ENCODE data around the gene DOC2B.
"Not testable (repeated sequence)": the region's sequence is repeated elsewhere in the genome, so short reads cannot be mapped to it uniquely, and the experiment has no call there.

The DOC2B gene

DNA sequence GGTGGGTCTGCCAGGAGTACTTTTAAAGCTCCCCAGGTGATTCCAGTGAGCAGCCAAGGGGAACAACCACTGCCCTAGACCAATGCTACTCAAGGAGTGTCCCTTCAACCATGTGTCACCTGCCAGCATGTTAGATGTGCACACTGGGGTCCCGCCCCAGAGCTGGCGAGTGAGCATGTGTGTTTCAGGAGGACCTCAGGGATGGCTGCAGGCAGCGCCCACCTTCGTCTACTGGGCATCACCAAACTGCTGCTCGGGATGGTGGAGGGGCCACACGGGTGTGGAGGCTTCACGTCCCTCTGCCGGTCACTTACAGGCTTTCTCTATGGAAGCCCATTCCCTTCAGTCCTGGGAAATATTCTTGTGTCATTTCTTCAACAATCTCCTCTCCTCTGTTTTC lies 29.0 kb upstream of the DOC2B start:
- no peak for DNase-seq (ENCODE audit: low read depth)

DNA sequence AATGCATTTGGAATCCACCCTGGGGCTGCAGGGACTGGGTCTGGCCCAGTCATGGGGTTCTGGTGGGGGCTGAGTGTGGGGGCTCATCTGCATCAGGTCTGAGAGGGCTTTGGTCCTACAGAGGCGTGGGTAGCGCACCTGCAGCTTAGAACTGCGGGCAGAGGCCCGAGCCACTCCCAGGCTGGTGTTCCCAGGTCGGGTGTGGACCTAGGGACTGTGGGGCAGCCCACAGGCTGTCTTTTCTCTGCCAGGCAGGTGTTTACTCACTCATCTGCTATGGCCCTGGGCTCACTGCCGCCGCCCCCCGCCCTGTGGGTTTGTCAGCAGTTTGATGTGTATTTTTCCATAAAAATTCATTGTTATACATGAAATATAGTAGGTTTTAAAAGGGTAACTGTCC lies 27.0 kb upstream of the DOC2B start:
- DNase-seq (ENCODE audit: low read depth) = no peak

DNA sequence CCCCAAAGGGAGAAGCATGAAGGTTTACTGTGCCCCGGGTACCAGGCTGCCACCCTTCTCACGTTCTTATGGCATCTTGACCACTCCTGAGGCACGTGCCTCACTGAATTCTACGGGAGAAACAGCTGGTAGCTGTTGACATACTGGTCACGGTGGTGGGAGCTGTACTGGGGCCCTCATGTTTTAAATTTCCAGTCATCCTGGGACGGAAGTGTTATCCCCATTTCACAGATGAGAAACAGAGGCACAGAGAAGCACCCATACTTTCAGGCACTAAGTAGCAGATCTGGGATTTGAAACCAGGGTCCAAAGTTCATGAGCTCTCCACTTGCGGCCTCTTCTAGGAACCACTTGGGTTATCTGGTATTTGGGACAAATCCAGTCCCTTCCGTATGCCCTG lies 26.3 kb upstream of the DOC2B start:
- no peak for DNase-seq (ENCODE audit: low read depth)

DNA sequence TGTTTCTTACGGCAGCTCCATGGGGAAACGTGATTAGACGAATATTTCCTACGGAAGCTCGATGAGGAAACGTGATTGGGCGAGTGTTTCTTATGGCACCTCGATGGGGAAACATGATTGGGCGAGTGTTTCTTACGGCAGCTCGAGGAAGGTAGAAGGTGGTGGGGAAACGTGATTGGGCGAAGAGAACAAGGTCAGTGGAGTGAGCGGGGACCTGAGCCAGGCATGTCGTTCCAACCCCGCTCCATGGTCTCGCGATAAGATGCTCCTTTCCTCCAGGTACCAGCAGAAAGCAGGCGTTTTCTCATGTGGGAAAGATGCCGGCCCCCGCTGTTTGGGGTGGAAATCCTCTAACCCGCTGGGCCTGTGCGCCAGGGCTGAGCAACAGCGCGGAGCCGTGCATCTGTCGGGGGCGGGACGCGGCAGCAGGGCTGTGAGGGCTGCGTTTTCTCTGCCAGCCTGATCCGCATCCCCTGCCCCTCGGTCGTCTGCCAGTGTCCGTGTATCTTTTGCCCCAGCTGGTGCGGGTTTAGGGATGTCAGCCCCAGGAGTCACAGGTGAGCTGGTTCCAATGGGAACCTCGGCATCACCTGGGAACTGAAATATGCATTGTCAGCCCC lies 25.6 kb upstream of the DOC2B start:
- DNase-seq (ENCODE audit: low read depth) = no peak

DNA sequence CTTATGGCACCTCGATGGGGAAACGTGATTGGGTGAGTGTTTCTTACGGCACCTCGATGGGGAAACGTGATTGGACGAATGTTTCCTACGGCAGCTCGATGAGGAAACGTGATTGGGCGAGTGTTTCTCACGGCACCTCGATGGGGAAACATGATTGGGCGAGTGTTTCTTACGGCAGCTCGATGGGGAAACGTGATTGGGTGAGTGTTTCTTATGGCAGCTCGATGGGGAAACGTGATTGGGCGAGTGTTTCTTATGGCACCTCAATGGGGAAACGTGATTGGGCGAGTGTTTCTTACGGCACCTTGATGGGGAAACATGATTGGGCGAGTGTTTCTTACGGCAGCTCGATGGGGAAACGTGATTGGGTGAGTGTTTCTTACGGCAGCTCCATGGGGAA lies 25.0 kb upstream of the DOC2B start:
- DNase-seq (ENCODE audit: low read depth) = not testable (repeated sequence)

DNA sequence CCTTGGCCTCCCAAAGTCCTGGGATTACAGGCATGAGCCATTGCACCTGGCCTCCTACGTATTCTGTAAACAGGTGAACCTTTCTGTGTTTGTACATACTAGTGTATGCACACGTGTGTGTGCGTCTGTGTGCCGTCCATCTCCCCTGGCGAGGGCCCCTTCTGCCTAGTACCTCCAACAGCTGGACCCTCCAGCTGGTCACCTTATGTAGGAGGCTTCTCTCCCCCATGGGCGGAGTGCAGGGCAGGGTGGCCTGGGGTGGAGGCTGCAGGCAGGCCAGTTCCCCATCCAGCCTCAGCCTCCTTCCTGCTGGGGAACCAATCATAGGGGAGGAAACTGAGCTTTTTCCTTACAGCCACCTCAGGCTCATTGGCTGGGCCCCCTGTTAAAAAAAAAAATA lies 24.4 kb upstream of the DOC2B start:
- DNase-seq (ENCODE audit: low read depth) = no peak

DNA sequence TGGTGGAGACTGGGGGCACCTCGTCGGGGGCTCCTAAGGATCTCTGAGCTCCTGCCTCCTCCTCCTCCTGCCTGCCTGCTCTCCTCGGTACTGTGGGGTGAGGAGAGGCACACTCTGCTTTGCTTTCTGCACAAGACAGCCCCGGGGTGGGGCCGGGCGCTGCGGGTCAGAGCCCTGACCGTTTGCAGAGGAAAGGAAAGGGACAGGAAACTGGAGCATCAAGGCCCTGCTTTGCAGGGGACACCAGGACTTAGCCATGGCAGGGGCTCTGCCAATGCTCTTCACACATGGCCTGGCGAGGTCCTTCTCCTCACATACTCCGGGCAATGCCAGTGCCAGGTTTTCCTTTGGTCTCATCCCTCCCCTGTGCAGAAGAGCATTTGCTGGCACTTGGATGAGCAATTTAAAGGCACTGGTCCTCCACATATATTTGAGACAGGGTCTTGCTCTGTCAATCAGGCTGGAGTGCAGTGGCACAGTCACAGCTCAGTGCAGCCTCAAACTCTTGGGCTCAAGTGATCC lies 23.8 kb upstream of the DOC2B start:
- no peak for DNase-seq (ENCODE audit: low read depth)

DNA sequence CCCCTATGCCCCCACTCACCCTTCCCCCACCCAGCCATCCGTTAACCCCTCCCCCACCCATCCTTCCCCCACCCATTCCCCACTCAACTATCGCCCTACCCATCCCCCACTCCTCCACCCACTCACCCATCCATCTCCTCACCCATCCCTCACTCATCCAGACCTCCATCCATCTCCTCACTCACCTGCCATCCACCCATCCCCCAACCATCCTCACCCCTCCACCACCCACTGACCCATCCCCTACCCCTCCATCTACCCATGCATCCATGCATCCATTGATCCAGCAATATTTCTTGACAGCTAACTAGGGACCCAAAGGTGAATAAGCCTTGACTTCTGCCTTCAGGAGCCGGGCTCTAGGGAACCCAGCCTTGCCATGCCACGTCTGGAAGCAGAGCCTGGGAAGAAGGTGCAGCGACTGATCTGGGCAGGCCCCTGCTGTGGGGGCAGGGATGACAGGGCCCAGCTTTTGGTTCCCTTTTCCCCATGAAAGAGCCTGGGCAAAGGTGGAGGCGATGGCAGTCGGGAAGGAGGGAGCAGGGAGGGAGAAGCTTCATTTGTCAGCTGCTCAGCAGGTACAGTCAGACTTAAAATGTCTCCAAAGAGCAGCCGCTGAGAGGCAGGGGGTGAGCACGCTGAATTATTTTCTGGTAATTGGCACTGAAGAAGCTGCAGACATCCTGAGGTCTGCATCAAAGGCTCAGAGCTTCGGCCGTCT lies 23.1 kb upstream of the DOC2B start:
- no peak for DNase-seq (ENCODE audit: low read depth)

DNA sequence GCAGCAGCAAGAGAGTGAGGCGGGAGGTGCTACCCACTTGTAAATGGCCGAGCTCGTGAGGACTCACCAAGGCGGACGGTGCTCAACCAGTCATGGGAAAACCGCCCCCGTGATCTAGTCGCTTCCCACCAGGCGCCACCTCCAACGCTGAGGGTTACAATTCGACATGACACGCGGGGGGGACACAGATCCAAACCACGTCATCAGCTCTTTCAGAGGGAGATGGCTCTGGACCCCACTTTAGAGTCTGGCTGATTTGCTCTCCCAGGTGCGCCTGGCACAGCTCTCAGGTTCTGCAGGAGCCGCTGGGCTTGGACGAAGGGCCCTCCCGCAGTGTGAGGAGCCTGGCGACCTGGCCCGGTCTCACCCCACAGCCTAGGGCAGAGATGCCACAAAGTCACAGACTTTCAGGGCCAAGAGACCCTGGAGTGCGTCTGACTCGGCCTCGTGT lies 21.1 kb upstream of the DOC2B start:
- DNase-seq (ENCODE audit: low read depth) = no peak

DNA sequence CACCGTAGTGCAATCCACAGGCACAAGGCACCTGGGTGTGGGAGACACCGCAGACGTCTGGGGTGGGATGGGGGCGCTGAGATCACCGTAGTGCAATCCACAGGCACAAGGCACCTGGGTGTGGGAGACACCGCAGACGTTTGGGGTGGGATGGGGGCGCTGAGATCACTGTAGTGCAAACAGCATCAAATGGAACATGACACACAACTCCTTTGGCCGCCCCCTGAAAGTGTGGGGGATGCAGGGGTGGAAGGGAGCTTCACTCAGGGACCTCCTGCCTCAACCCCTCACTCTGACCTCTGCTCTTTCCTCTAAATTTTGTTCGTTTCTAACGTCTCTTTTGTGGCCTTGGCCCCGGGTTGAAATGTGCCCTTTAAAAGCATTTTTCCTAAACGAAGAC lies 20.3 kb upstream of the DOC2B start:
- DNase-seq (ENCODE audit: low read depth) = not testable (repeated sequence)

DNA sequence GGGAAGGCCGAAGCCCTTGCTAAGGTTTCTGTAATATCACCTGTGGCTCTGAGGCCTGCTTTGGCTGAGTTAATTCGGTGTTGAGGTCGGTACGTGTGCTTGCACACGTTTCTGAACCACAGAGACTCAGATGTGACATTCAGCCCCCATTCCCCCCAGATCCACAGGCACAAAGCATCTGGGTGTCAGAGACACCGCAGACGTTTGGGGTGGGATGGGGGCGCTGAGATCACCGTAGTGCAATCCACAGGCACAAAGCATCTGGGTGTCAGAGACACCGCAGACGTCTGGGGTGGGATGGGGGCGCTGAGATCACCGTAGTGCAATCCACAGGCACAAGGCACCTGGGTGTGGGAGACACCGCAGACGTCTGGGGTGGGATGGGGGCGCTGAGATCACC lies 19.8 kb upstream of the DOC2B start:
- not testable (repeated sequence) for DNase-seq (ENCODE audit: low read depth)

DNA sequence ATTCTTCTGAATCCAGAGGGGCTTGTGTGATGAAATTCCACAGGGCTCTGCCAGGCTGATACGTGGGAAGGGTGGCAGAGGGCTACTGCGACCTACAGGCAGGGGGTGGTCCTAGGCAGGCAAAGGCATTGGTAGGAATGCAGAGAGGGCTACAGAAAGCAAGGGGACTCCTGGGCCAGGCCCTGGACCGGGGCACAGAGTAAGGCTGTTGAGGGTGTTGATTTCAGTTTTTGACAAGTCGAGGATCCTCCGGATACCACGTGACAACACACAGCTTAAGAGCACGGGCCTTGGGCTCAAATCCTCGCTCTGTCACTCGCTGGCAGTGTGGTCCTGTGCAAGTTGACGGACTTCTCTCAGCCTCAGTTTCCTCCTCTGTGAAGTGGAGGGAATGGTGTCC lies 19.1 kb upstream of the DOC2B start:
- no peak for DNase-seq (ENCODE audit: low read depth)

DNA sequence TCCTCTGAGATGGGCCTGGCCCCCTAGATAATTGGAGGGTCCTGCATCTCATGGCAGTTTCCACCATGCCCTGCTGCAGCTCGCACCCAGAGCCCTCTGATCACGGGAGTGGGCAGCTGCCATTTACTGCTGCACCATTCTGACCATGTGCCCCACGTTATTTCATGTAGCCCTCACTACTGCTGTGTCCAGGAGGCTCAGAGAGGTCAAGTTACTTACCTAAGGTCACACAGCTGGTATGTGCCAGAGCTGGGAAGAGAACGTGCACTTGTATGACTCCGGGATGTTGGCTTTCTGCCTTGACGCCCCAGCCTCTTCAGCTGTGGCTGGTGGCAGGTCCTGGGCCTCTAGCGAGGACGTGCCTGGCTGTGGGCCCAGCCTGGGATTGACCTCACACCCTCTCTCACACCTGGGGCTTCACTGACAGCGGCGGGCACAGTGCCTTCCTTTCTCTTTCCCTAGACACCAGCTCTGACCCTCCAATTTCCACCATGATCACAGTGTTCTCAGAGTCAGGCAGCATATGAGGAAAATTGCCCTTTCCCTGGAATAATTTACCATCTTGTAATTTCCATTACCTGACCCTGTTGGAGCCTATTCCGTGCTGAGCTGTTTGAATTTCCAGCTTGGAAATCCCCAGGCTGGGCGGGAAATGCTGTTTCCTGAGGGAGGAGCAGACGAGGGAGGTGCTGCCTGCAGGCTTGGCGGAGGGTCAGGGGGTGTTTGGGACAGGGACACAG lies 18.5 kb upstream of the DOC2B start:
- DNase-seq (ENCODE audit: low read depth) = no peak

DNA sequence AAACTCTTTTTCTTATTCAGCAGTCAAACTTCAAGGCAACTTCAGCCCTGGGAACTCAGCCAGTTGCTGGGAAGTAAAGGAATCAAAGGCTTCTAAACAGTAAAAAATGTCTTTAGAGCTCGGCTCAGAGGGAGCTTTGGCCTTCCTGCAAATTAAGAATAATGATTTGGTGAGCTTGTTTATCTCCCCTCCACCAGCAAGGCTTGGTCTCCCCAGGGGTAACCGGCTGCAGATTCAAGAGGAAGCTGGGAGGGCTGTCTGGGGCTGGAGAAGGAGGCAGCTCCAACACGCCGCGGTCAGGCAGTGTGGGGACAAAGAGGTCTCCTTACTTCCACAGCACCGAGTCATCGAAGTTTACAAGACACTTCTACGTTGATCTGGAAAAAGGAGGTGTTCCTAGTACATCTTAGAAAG lies 17.7 kb upstream of the DOC2B start:
- DNase-seq (ENCODE audit: low read depth) = no peak

DNA sequence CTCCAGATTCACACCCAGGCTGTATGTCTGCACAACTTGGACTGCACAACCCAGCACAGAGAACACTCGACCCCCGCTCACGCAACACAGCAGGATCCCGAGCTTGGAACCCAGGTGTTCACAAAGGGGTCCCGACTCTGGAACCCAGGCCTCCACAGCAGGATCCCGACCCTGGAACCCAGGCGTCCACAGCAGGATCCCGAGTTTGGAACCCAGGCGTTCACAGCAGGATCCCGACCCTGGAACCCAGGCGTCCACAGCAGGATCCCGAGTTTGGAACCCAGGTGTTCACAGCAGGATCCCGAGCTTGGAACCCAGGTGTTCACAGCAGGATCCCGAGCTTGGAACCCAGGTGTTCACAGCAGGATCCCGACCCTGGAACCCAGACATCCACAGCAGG lies 16.8 kb upstream of the DOC2B start:
- not testable (repeated sequence) for DNase-seq (ENCODE audit: low read depth)

DNA sequence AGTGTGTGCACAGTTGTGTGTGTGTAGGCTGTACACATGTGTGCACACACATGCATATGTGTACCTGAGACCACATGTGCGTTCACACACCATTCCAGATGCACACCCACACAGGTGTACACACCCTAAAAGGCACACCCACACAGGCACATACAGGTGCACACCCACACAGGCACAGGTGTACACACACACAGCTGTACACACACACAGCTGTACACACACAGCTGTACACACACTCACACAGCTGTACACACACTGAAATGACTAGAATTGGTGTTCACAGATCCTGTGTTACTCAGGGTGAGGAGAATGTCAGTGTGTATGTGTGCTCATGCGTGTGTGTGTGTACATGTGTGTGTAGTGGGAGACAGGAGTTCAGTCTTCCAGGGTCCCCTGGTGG lies 15.9 kb upstream of the DOC2B start:
- no peak for DNase-seq (ENCODE audit: low read depth)

DNA sequence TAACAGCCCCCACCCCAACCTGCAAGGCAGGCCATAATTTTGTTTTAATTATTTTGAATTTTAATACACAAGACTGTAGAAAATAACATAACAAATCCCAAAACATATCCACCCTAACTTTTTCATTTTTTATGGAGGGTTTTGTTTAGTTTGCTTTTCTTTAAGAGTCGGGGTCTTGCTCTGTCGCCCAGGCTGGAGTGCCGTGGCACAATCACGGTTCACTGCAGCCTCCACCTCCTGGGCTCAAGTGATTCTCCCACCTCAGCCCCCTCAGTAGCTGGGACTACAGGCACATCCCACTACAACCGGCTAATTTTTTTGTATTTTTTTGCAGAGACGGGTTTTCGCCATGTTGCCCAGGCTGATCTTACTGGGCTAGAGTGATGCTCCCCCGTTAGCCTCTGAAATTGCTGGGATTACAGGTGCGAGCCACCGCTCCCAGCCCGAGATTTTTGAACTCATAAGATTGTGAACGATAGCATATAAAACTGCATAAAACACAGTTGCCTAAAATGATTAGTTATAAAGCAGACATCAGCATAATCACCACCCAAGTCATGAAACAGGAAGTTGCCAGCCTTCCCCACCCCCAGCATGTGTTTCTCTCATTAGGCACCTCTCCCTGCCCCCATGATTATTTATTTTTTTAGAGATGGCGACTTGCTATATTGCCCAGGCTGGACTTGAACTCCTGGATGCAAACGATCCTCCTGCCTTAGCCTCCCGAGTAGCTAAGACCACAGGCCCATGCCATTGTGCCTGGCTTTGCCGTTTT lies 13.6 kb upstream of the DOC2B start:
- DNase-seq (ENCODE audit: low read depth) = no peak

DNA sequence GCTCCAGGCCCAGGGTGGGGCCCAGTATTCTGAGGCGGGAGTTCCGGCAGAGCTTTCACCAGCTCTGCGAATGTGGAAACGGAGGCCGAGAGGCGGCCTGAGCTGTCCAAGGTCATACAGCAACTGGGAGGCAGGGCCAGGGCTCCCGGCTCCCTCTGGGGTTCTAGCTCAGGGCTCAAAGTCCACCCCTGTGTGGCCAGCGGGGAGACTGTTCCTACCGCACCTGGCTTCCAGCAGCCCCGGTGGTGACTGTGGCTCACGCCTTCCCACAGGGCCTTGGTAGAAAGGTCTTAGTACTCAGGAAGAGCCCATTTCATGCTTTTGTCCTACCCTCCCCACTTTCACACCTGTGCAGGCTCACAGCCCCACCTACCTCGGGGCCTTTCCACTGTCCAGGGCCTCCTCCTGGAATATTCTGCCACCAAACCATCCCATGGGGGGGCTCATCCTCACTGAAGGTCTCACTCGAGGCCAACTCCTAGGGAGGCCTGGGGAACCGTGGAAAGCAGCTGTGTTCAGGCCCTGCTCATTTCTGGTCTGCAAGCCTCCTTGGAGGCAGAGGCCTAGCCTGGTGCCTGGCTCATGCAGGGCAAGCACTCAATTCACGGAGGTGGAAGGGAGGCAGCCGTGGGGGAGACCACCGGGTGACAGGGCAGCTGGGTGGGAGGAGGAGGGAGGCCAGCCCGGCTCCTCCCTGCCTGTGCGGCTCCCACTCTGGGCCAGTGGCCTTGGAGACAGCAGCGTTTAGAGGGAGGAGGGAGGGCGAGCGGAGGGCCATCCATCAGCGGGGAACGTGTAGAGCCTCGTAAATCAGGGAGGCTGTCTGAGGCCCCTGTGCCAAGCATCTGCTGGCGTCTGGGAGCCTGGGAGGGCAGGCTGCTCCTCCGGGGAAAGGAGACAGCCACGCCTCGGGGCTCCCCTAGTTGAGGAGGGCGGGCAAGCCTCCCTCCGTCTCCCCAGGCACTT lies 12.7 kb upstream of the DOC2B start:
- DNase-seq (ENCODE audit: low read depth) = no peak

DNA sequence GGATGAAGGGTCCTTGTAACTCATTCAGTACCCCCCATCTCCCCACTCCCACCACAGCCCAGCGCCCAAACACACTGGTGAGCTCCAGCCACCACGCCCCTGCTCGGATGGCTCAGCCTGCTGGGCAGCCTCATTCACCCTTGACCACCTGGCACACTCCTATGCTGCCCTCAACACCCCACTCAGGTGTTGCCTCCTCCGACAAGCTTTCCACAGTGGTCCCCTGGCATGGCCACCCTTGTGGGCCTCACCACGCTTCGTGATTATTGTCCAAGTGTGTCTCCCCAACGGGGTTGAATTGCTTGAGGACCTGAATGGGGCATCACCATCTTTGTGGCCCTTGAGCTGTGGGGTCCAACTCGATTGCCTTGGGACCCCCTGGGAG lies 12.0 kb upstream of the DOC2B start:
- no peak for DNase-seq (ENCODE audit: low read depth)

DNA sequence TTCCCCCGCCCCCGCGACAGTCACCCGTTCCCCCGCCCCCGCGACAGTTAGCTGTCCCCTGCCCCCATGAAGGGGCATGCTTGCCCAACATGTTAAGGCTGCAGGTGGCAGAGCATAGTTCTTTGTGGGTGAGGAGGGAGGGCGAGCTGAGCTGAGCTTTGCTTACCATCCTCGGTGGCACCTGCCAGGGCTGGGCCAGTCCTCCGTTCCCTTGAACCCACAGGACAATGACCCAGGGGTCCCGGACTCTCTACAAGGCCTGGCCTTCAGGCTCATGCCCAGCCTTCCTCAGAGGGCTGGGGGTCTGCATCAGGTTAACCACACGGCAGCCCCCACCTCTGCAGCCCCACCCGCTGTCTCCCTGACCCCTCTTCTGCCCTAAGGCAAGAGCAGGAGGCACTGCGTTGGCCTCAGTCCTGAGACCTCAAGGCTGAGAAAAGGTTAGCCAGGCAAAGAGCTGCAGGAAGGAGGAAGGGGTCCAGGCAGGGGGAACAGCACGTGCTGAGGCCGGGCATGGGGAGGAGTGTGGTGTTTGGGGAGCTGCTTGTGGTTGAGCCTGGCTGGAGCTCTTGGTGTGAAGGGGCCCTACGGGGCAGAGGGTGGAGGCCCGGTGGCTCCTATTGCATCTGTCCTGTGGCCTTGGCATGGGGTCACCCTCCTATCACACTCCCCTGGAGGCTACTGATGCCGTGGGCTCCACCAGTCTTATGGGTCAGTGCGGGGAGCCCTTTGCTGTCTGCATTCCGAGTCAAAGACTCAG lies 11.4 kb upstream of the DOC2B start:
- no peak for DNase-seq (ENCODE audit: low read depth)

Measured in activated gamma-delta T cell treated with anti-CD3 and anti-CD28 coated beads, Interleukin-2, amount 50 U/mL, for 16 hours (primary cell).